GM23338 (cell line): ENCODE data around the gene RBBP7. TPM values are rescaled to one million over a fixed set of nuclear protein-coding genes. Genes with fewer than 3 reads are reported as not detected.

ENCODE experiments used
- ATAC-seq: fragments of 200-7000 bp; cut with Tn5 transposase; 3 replicates; pipeline ENCODE4 v1.9.1; 2020
- DNase-seq: peaks from one replicate; pipeline ENCODE4 v3.0.0-alpha.2; 2015; ENCODE audit warnings: low spot score
- H2AFZ ChIP-seq: fragments of 200-600 bp; sonication (generic); 2 replicates; pipeline ENCODE4 v1.8.0; 2016; ENCODE audit warnings: antibody characterized with exemption, mild to moderate bottlenecking, moderate library complexity
- H3F3A ChIP-seq: fragments of 200-600 bp; sonication (generic); replicated peaks from 2 replicates; pipeline ENCODE4 v1.8.0; 2017; ENCODE audit warnings: antibody characterized with exemption, mixed run types, low read depth
- H3K27ac ChIP-seq: fragments of 200-600 bp; sonication (generic); 2 replicates; pipeline ENCODE4 v1.6.1; 2016; ENCODE audit warnings: low read depth
- H3K27me3 ChIP-seq: fragments of 200-600 bp; sonication (generic); 2 replicates; pipeline ENCODE4 v1.8.0; 2016; ENCODE audit warnings: mild to moderate bottlenecking, mixed run types, moderate library complexity; ENCODE audit not compliant: insufficient read depth
- H3K36me3 ChIP-seq: fragments of 200-600 bp; sonication (generic); 2 replicates; pipeline ENCODE4 v1.8.0; 2016; ENCODE audit warnings: mild to moderate bottlenecking; ENCODE audit not compliant: insufficient read depth
- H3K4me1 ChIP-seq: fragments of 200-600 bp; sonication (generic); 2 replicates; pipeline ENCODE4 v1.8.0; 2016; ENCODE audit warnings: mild to moderate bottlenecking, moderate library complexity; ENCODE audit not compliant: insufficient read depth
- H3K4me2 ChIP-seq: fragments of 200-600 bp; sonication (generic); 2 replicates; pipeline ENCODE4 v1.7.1; 2017; ENCODE audit warnings: mixed run types
- H3K4me3 ChIP-seq: fragments of 200-600 bp; sonication (generic); 2 replicates; pipeline ENCODE4 v1.6.1; 2016; ENCODE audit warnings: mixed run types
- H3K79me2 ChIP-seq: fragments of 200-600 bp; sonication (generic); replicated peaks from 2 replicates; pipeline ENCODE4 v1.8.0; 2017; ENCODE audit warnings: mild to moderate bottlenecking; ENCODE audit not compliant: insufficient read depth
- H3K9me2 ChIP-seq: fragments of 200-600 bp; sonication (generic); 2 replicates; pipeline ENCODE4 v1.8.0; 2017; ENCODE audit not compliant: insufficient read depth
- H4K20me1 ChIP-seq: fragments of 200-600 bp; sonication (generic); replicated peaks from 2 replicates; pipeline ENCODE4 v1.8.0; 2017; ENCODE audit warnings: mild to moderate bottlenecking; ENCODE audit not compliant: insufficient read depth
- H3K27ac Mint-ChIP-seq: 2 replicates; pipeline ENCODE4 v1.8.0; 2020; ENCODE audit warnings: inconsistent platforms, mild to moderate bottlenecking, moderate library complexity, mixed read lengths
- H3K27me3 Mint-ChIP-seq: 3 replicates; pipeline ENCODE4 v1.8.0; 2022; ENCODE audit warnings: low read depth, mild to moderate bottlenecking, moderate library complexity, mixed read lengths, inconsistent platforms; ENCODE audit not compliant: insufficient read depth, poor library complexity
- H3K36me3 Mint-ChIP-seq: 3 replicates; pipeline ENCODE4 v1.8.0; 2021; ENCODE audit warnings: low read depth, mild to moderate bottlenecking, inconsistent platforms, moderate library complexity, mixed read lengths
- H3K4me1 Mint-ChIP-seq: 3 replicates; pipeline ENCODE4 v1.8.0; 2020; ENCODE audit warnings: mild to moderate bottlenecking, inconsistent platforms, mixed read lengths
- H3K4me3 Mint-ChIP-seq: 3 replicates; pipeline ENCODE4 v1.8.0; 2021; ENCODE audit warnings: moderate library complexity, mild to moderate bottlenecking, inconsistent platforms, mixed read lengths
- H3K9me3 Mint-ChIP-seq: 3 replicates; pipeline ENCODE4 v1.8.0; 2020; ENCODE audit warnings: moderate library complexity, mild to moderate bottlenecking, inconsistent platforms, mixed read lengths
- CREB1 ChIP-seq: fragments of 250-450 bp; sonication (Bioruptor Pico); IDR thresholded peaks from 2 replicates; pipeline ENCODE4 v1.5.0; 2020; ENCODE audit warnings: low read depth, mild to moderate bottlenecking, moderate library complexity
- CTCF ChIP-seq, 2 experiments: fragments of 200-600 bp in 1 of 2; sonication (generic) in 1 of 2; conservative IDR thresholded peaks; 2 replicates each; pipeline versions ENCODE4 v1.5.1 to v1.6.1; 2016 to 2017; ENCODE audit warnings: antibody characterized with exemption in 2 of 2, low read depth in 2 of 2, mild to moderate bottlenecking in 2 of 2, moderate library complexity in 1 of 2
- EZH2 ChIP-seq: fragments of 200-600 bp; sonication (generic); IDR thresholded peaks from one replicate; pipeline ENCODE4 v1.8.0; 2017; ENCODE audit warnings: antibody characterized with exemption, mild to moderate bottlenecking, low read depth; ENCODE audit not compliant: unreplicated experiment
- EZH2phosphoT487 ChIP-seq: fragments of 200-600 bp; sonication (generic); IDR thresholded peaks from one replicate; pipeline ENCODE4 v1.8.1; 2018; ENCODE audit warnings: antibody characterized with exemption; ENCODE audit not compliant: unreplicated experiment
- JUNB ChIP-seq: IDR thresholded peaks from one replicate; pipeline ENCODE4 v1.6.1; 2016; ENCODE audit warnings: antibody characterized with exemption; ENCODE audit not compliant: unreplicated experiment
- NANOG ChIP-seq: IDR thresholded peaks from 2 replicates; pipeline ENCODE4 v1.6.1; 2016; ENCODE audit warnings: antibody characterized with exemption, borderline replicate concordance
- POLR2AphosphoS5 ChIP-seq: IDR thresholded peaks from 2 replicates; pipeline ENCODE4 v1.6.1; 2016; ENCODE audit warnings: antibody characterized with exemption, low read depth
- STAT1 ChIP-seq: IDR thresholded peaks from one replicate; pipeline ENCODE4 v1.6.1; 2016; ENCODE audit warnings: antibody characterized with exemption; ENCODE audit not compliant: unreplicated experiment
- ZNF114 ChIP-seq: fragments of 250-450 bp; sonication (Bioruptor Pico); IDR thresholded peaks from 2 replicates; pipeline ENCODE4 v1.5.0; 2020; ENCODE audit warnings: mild to moderate bottlenecking, moderate library complexity
- ZNF331 ChIP-seq: fragments of 250-450 bp; sonication (Bioruptor Pico); IDR thresholded peaks from 2 replicates; pipeline ENCODE4 v1.5.0; 2020; ENCODE audit warnings: low read depth, mild to moderate bottlenecking, moderate library complexity
- ZNF462 ChIP-seq: fragments of 250-450 bp; sonication (Bioruptor Pico); IDR thresholded peaks from 2 replicates; pipeline ENCODE4 v1.5.0; 2020; ENCODE audit warnings: mild to moderate bottlenecking, moderate library complexity
- polyA plus RNA-seq: library from polyadenylated mRNA; unstranded; fragments of >200 nt; fragmentation: Nextera tagmentation; extraction: Ambion mirVana; gene quantifications from 2 replicates; pipeline ENCODE4 v1.2.1, GENCODE V29; 2016
- total RNA-seq: library from RNA; depleted of rRNA; stranded (reverse); fragments of >200 nt; shearing (Covaris generic); gene quantifications from 2 replicates; pipeline ENCODE4 v1.2.3, GENCODE V29; 2014
- TF ChIP-seq, protein P1 (sequence below): IDR thresholded peaks from one replicate; pipeline ENCODE4 v1.6.1; 2018; ENCODE audit warnings: antibody characterized with exemption; ENCODE audit not compliant: unreplicated experiment
- TF ChIP-seq, protein P2 (sequence below): IDR thresholded peaks from 2 replicates; pipeline ENCODE4 v1.6.1; 2016; ENCODE audit warnings: antibody characterized with exemption

RBBP7 gene
- total and polyA plus RNA-seq, 2 experiments from 2014 or later = 111 to 167 TPM

DNA sequence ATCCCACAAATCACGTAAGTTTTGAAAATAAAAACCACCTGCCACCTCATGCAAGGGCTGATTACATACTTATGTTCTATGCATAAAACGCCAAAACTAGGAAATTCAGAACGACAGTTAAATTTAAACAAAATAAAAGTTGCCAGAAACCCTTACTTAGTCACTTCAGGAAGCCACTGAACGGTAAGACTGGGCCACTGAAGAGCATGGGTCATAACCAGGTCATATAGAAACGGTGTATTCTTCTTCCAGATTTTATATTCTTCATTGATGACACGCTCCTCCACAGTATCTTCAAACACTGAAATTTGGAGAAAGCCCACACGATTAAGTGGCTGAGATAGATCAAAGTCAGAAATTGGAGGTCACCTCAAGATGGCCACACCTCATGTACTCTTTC lies 1.2 kb downstream of the RBBP7 start:
- no peaks in the 10 kb centered on the region for H3F3A ChIP-seq
- H4K20me1 ChIP-seq = peaks cover 27% of the 10 kb centered on the region
- peaks cover 36% of the 10 kb centered on the region for H3K36me3 Mint-ChIP-seq
- peak overlapping the region; percentile 89 for H3K4me3 Mint-ChIP-seq
- no peaks in the 10 kb centered on the region for H3K27me3 ChIP-seq
- H3K4me1 ChIP-seq = peaks cover 11% of the 10 kb centered on the region
- TF ChIP-seq CTCF (conservative IDR thresholded peaks at IDR 0.05; ENCODE audit: low read depth in 2 of 2) (no peak), POLR2AphosphoS5 (no peak), JUNB (no peak), NANOG (no peak), ZNF462 (CRISPR knock-in tag) (no peak), EZH2phosphoT487 (no peak), ZNF114 (no peak), ZNF331 (CRISPR knock-in tag) (no peak), CREB1 (CRISPR knock-in tag) (no peak), EZH2 (no peak), STAT1 (no peak)
- TF ChIP-seq, protein P1, sequence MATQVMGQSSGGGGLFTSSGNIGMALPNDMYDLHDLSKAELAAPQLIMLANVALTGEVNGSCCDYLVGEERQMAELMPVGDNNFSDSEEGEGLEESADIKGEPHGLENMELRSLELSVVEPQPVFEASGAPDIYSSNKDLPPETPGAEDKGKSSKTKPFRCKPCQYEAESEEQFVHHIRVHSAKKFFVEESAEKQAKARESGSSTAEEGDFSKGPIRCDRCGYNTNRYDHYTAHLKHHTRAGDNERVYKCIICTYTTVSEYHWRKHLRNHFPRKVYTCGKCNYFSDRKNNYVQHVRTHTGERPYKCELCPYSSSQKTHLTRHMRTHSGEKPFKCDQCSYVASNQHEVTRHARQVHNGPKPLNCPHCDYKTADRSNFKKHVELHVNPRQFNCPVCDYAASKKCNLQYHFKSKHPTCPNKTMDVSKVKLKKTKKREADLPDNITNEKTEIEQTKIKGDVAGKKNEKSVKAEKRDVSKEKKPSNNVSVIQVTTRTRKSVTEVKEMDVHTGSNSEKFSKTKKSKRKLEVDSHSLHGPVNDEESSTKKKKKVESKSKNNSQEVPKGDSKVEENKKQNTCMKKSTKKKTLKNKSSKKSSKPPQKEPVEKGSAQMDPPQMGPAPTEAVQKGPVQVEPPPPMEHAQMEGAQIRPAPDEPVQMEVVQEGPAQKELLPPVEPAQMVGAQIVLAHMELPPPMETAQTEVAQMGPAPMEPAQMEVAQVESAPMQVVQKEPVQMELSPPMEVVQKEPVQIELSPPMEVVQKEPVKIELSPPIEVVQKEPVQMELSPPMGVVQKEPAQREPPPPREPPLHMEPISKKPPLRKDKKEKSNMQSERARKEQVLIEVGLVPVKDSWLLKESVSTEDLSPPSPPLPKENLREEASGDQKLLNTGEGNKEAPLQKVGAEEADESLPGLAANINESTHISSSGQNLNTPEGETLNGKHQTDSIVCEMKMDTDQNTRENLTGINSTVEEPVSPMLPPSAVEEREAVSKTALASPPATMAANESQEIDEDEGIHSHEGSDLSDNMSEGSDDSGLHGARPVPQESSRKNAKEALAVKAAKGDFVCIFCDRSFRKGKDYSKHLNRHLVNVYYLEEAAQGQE = no peak
- TF ChIP-seq, protein P2, sequence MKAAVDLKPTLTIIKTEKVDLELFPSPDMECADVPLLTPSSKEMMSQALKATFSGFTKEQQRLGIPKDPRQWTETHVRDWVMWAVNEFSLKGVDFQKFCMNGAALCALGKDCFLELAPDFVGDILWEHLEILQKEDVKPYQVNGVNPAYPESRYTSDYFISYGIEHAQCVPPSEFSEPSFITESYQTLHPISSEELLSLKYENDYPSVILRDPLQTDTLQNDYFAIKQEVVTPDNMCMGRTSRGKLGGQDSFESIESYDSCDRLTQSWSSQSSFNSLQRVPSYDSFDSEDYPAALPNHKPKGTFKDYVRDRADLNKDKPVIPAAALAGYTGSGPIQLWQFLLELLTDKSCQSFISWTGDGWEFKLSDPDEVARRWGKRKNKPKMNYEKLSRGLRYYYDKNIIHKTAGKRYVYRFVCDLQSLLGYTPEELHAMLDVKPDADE = no peak
- H3K36me3 ChIP-seq = peaks cover 9% of the 10 kb centered on the region; the same call in 1 of the 2 replicates
- no peak overlapping the region for H3K27ac ChIP-seq
- DNase-seq = no peak
- H3K4me2 ChIP-seq = peak overlapping the region; percentile 87
- H2AFZ ChIP-seq = no peak overlapping the region
- ATAC-seq = no peak
- H3K79me2 ChIP-seq = peaks cover 56% of the 10 kb centered on the region
- H3K27me3 Mint-ChIP-seq = peaks cover 6% of the 10 kb centered on the region
- H3K9me3 Mint-ChIP-seq = no peaks in the 10 kb centered on the region
- peaks cover 29% of the 10 kb centered on the region for H3K4me1 Mint-ChIP-seq
- H3K27ac Mint-ChIP-seq = peak overlapping the region; percentile 72
- peak overlapping the region; percentile 79 for H3K4me3 ChIP-seq
- no peaks in the 10 kb centered on the region for H3K9me2 ChIP-seq
